ENCODE measurements around the gene INKA1. TPM values are rescaled to one million over a fixed set of nuclear protein-coding genes. Genes with fewer than 3 reads are reported as not detected.

Gene INKA1
- total RNA-seq, 2 donors from 2014 or later, result 1.8 to 4.2 TPM

GRCh38 chr3:49790626-49791411 lies 12.2 kb upstream of the INKA1 start:
- Histone ChIP-seq H3K9me3 (no peaks in the 10 kb centered on the region), H3K36me3 (no peaks in the 10 kb centered on the region), H3K4me1 (peaks cover 0 to 9% of the 10 kb centered on the region in 2 donors), H3K27me3 (no peaks in the 10 kb centered on the region), H3K27ac (no peak overlapping the region), H3K4me3 (no peak overlapping the region)
- DNase-seq (ENCODE audit: low spot score), result no peak
- TF ChIP-seq CTCF (IDR thresholded peaks at IDR 0.05), result no peak

GRCh38 chr3:49791571-49791970 lies 11.5 kb upstream of the INKA1 start:
- Histone ChIP-seq H3K27me3 (no peaks in the 10 kb centered on the region), H3K4me3 (no peak overlapping the region), H3K9me3 (no peaks in the 10 kb centered on the region), H3K36me3 (no peaks in the 10 kb centered on the region), H3K4me1 (peaks cover 0 to 9% of the 10 kb centered on the region in 2 donors), H3K27ac (no peak overlapping the region)
- no peak for DNase-seq (ENCODE audit: low spot score)
- TF ChIP-seq CTCF (IDR thresholded peaks at IDR 0.05), result no peak

GRCh38 chr3:49792371-49793150 lies 10.5 kb upstream of the INKA1 start:
- Histone ChIP-seq H3K4me1 (peaks cover 0 to under 1% of the 10 kb centered on the region in 2 donors), H3K27ac (no peak overlapping the region), H3K27me3 (no peaks in the 10 kb centered on the region), H3K9me3 (no peaks in the 10 kb centered on the region), H3K36me3 (no peaks in the 10 kb centered on the region), H3K4me3 (no peak overlapping the region)
- TF ChIP-seq CTCF (IDR thresholded peaks at IDR 0.05), result no peak
- no peak for DNase-seq (ENCODE audit: low spot score)

GRCh38 chr3:49793486-49794085 lies 9.5 kb upstream of the INKA1 start:
- no peak for TF ChIP-seq CTCF (IDR thresholded peaks at IDR 0.05)
- no peaks in the 10 kb centered on the region for H3K4me1 ChIP-seq
- no peaks in the 10 kb centered on the region for H3K36me3 ChIP-seq
- no peak overlapping the region for H3K27ac ChIP-seq
- no peaks in the 10 kb centered on the region for H3K9me3 ChIP-seq
- no peak overlapping the region for H3K4me3 ChIP-seq
- H3K27me3 ChIP-seq, result no peaks in the 10 kb centered on the region
- DNase-seq (ENCODE audit: low spot score), result no peak

- H3K4me1 ChIP-seq, result no peaks in the 10 kb centered on the region
- no peak for TF ChIP-seq CTCF (IDR thresholded peaks at IDR 0.05)
- no peaks in the 10 kb centered on the region for H3K9me3 ChIP-seq
- H3K27ac ChIP-seq, result no peak overlapping the region
- H3K27me3 ChIP-seq, result no peaks in the 10 kb centered on the region
- H3K4me3 ChIP-seq, result no peak overlapping the region
- DNase-seq (ENCODE audit: low spot score), result no peak
- H3K36me3 ChIP-seq, result no peaks in the 10 kb centered on the region
These were observed 8.6 kb upstream of the INKA1 start for GRCh38 chr3:49794431-49794830.

Data from right atrium auricular region (tissue), 2 donors.